GM18526 (cell line): ENCODE data around the gene C10orf62.

Experiments
- POLR2A ChIP-seq: IDR thresholded peaks from 3 replicates; pipeline ENCODE4 v1.6.1; 2011; ENCODE audit not compliant: insufficient read length; ENCODE audit errors: extremely low read depth

The C10orf62 gene

GRCh38 chr10:97632949-97633884, 43.7 kb downstream of the C10orf62 start, which contains the start of gene MORN4:
Gene MORN4, minus strand, starts transcription at chr10:97633500. Its CDS starts 13,847 bp downstream, at chr10:97619653.
- peak; percentile 34 for TF ChIP-seq POLR2A

GRCh38 chr10:97633921-97634320, 44.4 kb downstream of the C10orf62 start:
- TF ChIP-seq POLR2A, result no peak

- TF ChIP-seq POLR2A, result no peak
Observed at GRCh38 chr10:97635577-97635976, 46.1 kb downstream of the C10orf62 start.

- TF ChIP-seq POLR2A, result peak; percentile 50
Observed at GRCh38 chr10:97640174-97640867, 50.8 kb downstream of the C10orf62 start, which contains the start of gene PI4K2A. Gene PI4K2A, plus strand, starts transcription at chr10:97640671. Its CDS starts 72 bp downstream, at chr10:97640743.
